GM18870 (cell line): Measurements from ENCODE around the gene HCFC1.
A peak's percentile ranks its signal among the peaks of the same experiment; 100 is the strongest.

Experiments used
- ATAC-seq: cut with Tn5 transposase; IDR thresholded peaks from one replicate; pipeline ENCODE4 v1.9.1; 2021; ENCODE audit warnings: moderate library complexity; ENCODE audit not compliant: unreplicated experiment

Gene HCFC1

GRCh38 chrX:153974726-153975286 lies 3.2 kb upstream of the HCFC1 start:
- ATAC-seq, result no peak

- ATAC-seq, result no peak
Observed at GRCh38 chrX:153974003-153974725, 2.5 kb upstream of the HCFC1 start.

- no peak for ATAC-seq
Observed at GRCh38 chrX:153973127-153974002, 1.7 kb upstream of the HCFC1 start.

- peak; percentile 26 for ATAC-seq
Observed at GRCh38 chrX:153972368-153973126, 929 bp upstream of the HCFC1 start, which contains the start of gene TMEM187. TSS of gene TMEM187 (plus strand) at chrX:153972754. CDS start at chrX:153982063, 9,309 bp downstream.

GRCh38 chrX:153971124-153971449 lies 531 bp downstream of the HCFC1 start:
- ATAC-seq, result peak; percentile 27

GRCh38 chrX:153970357-153971123 lies 1.1 kb downstream of the HCFC1 start:
- peak; percentile 8 for ATAC-seq

- ATAC-seq, result no peak
Observed at GRCh38 chrX:153969904-153970356, 1.7 kb downstream of the HCFC1 start.

GRCh38 chrX:153969125-153969903 lies 2.3 kb downstream of the HCFC1 start:
- no peak for ATAC-seq

- no peak for ATAC-seq
Observed at GRCh38 chrX:153968754-153969124, 2.9 kb downstream of the HCFC1 start.

- no peak for ATAC-seq
Observed at GRCh38 chrX:153968255-153968654, 3.4 kb downstream of the HCFC1 start.

GRCh38 chrX:153967536-153968224 lies 3.9 kb downstream of the HCFC1 start:
- no peak for ATAC-seq

GRCh38 chrX:153966841-153967535 lies 4.6 kb downstream of the HCFC1 start:
- no peak for ATAC-seq

GRCh38 chrX:153966283-153966688 lies 5.3 kb downstream of the HCFC1 start:
- no peak for ATAC-seq

GRCh38 chrX:153965406-153965805 lies 6.2 kb downstream of the HCFC1 start:
- no peak for ATAC-seq

GRCh38 chrX:153964105-153964504 lies 7.5 kb downstream of the HCFC1 start:
- no peak for ATAC-seq

- ATAC-seq, result no peak
Observed at GRCh38 chrX:153963546-153963945, 8.1 kb downstream of the HCFC1 start.

- no peak for ATAC-seq
Observed at GRCh38 chrX:153961292-153961691, 10.3 kb downstream of the HCFC1 start.

GRCh38 chrX:153960786-153961185 lies 10.8 kb downstream of the HCFC1 start:
- no peak for ATAC-seq
